Heart left ventricle (tissue), 16 donors: Measurements from ENCODE around the gene WDR6. TPM values are rescaled to one million over a fixed set of nuclear protein-coding genes. Genes with fewer than 3 reads are reported as not detected.
A peak's percentile ranks its signal among the peaks of the same experiment; 100 is the strongest.

Experiments used
- ATAC-seq, 4 donors: fragments of 200-7000 bp; cut with Tn5 transposase; one replicate each; pipeline ENCODE4 v1.9.1; 2020 to 2022; ENCODE audit warnings: moderate library complexity in 4 of 4, mild to moderate bottlenecking in 3 of 4, moderate number of reproducible peaks in 1 of 4
- DNase-seq, 5 donors: peaks; one replicate each; pipeline ENCODE4 v3.0.0-alpha.2; 2020
- H3K27ac ChIP-seq, 12 donors: fragments of 200-600 bp; sonication (generic) in 4 of 12; one replicate each; pipeline versions ENCODE4 v1.5.0 to v1.8.0; 2016 to 2022; ENCODE audit warnings: mild to moderate bottlenecking in 2 of 12
- H3K27me3 ChIP-seq, 9 donors: fragments of 200-600 bp; sonication (generic) in 2 of 9; one replicate each; pipeline versions ENCODE4 v1.5.1 to v1.8.0; 2016 to 2022; ENCODE audit warnings: mild to moderate bottlenecking in 3 of 9
- H3K36me3 ChIP-seq, 9 donors: fragments of 200-600 bp; sonication (generic) in 2 of 9; one replicate each; pipeline versions ENCODE4 v1.5.0 to v1.8.0; 2018 to 2022; ENCODE audit warnings: mild to moderate bottlenecking in 2 of 9
- H3K4me1 ChIP-seq, 12 donors: fragments of 200-600 bp; sonication (generic) in 4 of 12; one replicate each; pipeline versions ENCODE4 v1.5.0 to v1.8.0; 2016 to 2022; ENCODE audit warnings: mild to moderate bottlenecking in 3 of 12
- H3K4me3 ChIP-seq, 12 donors: fragments of 200-600 bp; sonication (generic) in 4 of 12; one replicate each; pipeline versions ENCODE4 v1.5.0 to v1.8.0; 2017 to 2022; ENCODE audit warnings: mild to moderate bottlenecking in 9 of 12, moderate library complexity in 4 of 12
- H3K9me3 ChIP-seq, 12 donors: fragments of 200-600 bp; sonication (generic) in 4 of 12; one replicate each; pipeline versions ENCODE4 v1.5.0 to v1.8.0; 2016 to 2022; ENCODE audit warnings: mild to moderate bottlenecking in 1 of 12
- CTCF ChIP-seq, 12 donors: fragments of 200-600 bp; sonication (generic) in 4 of 12; IDR thresholded peaks; one replicate each; pipeline versions ENCODE4 v1.5.0 to v1.8.0; 2018 to 2022; ENCODE audit warnings: antibody characterized with exemption in 12 of 12, mild to moderate bottlenecking in 5 of 12
- POLR2A ChIP-seq, 2 donors: fragments of 450-650 bp; IDR thresholded peaks; one replicate each; pipeline ENCODE4 v1.6.1; 2017; ENCODE audit warnings: antibody characterized with exemption in 2 of 2, mild to moderate bottlenecking in 2 of 2, moderate library complexity in 2 of 2
- WGBS, 4 donors: extraction: QIAGEN DNeasy Blood & Tissue Kit in 2 of 4; methylation state at CpG; one replicate each; pipeline versions ENCODE4 v1.1.5 to v1.1.7; 2013 to 2018; 5-methylcytosine and 5-hydroxymethylcytosine counted together
- intact Hi-C, 10 donors: fragments of 100-400 bp; cut with DNase I; formaldehyde crosslinking; loops; one replicate each; pipeline versions ENCODE4 v1.11.1 to v1.14.2; 2022
- polyA plus RNA-seq, 2 donors: library from polyadenylated mRNA; stranded (reverse); fragments of 200-250 nt; gene quantifications; one replicate each; pipeline ENCODE4 v1.2.3, GENCODE V29; 2013
- total RNA-seq, 9 donors: library from RNA; depleted of rRNA in 2 of 9; stranded (reverse); fragments of >200 nt in 2 of 9; fragmentation: NEBNext Ultra II Directional in 3 of 9; extraction: Animal tissue kit (Norgen Biotek cat#: 25700) in 3 of 9; gene quantifications; one replicate each; pipeline versions ENCODE4 v1.1.0 to v1.2.4, GENCODE V29; 2016 to 2023
- donor health status: ischemic (EF 13 %, LVEDD 7.1; RV severe dilation, severe dysfunction).
- donor health status: healthy with polysubstance abuse.
- donor health status: DM: no; HTN: yes; CAD: no.
- donor health status: DM: no; HTN: no; CAD: no.
- donor health status: ischemic (EF 25% LVEDD 6.9; RV normal size, moderate dysfunction).
- donor health status: ischemic (EF 25% LVEDD 5.7; RV mildly dilated, moderate dysfunction).
- donor health status: healthy.
- donor health status: DM: yes; HTN: yes; CAD: no.
- donor health status: ischemic (EF 35%, LVEDD 5.7; RV mildly dilated, moderate dysfunction).
- donor health status: nonischemic (EF 11% LVEDD 7.7; RV severe dilation, severe dysfunction).
- donor health status: DM: yes; HTN: yes; CAD: no.
- donor health status: PGD.
- donor health status: ischemic (EF 29% LVEDD 5.4; RV normal size, mild dysfunction).
- donor health status: nonischemic (EF 23%, LVEDD 6.1; RV moderate dilation, normal function).

Gene WDR6
- total and polyA plus RNA-seq, 11 donors, result 56.2 to 91.2 (median 77.9) TPM

GRCh38 chr3:49021813-49022687 is 14.9 kb downstream of the WDR6 start, which contains the start of gene NDUFAF3:
Gene NDUFAF3 (plus strand): TSS chr3:49022121. CDS start chr3:49022145, 24 bp downstream.
- 1% methylated on average over 36 to 83 of the region's 83 CpGs for WGBS, 4 donors
- peak; percentile 93 to 97 (median 94) for DNase-seq
- Histone ChIP-seq H3K27ac (peak within 1 kb of the TSS; percentile 99 to 100 (median 100)), H3K27me3 (no peaks in the 10 kb centered on the region), H3K36me3 (peaks cover 0 to 43% (median 42%) of the 10 kb centered on the region in 9 donors), H3K9me3 (no peaks in the 10 kb centered on the region), H3K4me3 (peak within 1 kb of the TSS; percentile 76 to 100 (median 92)), H3K4me1 (peaks cover 0 to 75% (median 41%) of the 10 kb centered on the region in 12 donors)
- TF ChIP-seq POLR2A (IDR thresholded peaks at IDR 0.05) (peak; percentile 20 to 35), CTCF (IDR thresholded peaks at IDR 0.05) (peak; percentile 89 to 100 (median 98))
- peak; percentile 64 to 87 (median 84) for ATAC-seq
- intact Hi-C loops, result loop anchor here in 2 of 10 donors (2.0 to 10.0 kb wide), 2 partner anchors 33 to 73 kb away; partner anchors contain the start of gene QRICH1 (in 1 of the 2)

- WGBS, 4 donors, result 22 to 27% (median 24%) methylated on average over 9 to 12 of the region's 12 CpGs
Measured at GRCh38 chr3:49022688-49023171, 15.5 kb downstream of the WDR6 start.

GRCh38 chr3:49023775-49024174 is 16.6 kb downstream of the WDR6 start:
- 86 to 93% (median 89%) methylated on average over 4 of the region's 4 CpGs for WGBS, 4 donors
- Histone ChIP-seq H3K27ac (no peak overlapping the region), H3K27me3 (no peaks in the 10 kb centered on the region), H3K4me3 (no peak overlapping the region), H3K9me3 (no peaks in the 10 kb centered on the region), H3K36me3 (peaks cover 0 to 51% (median 46%) of the 10 kb centered on the region in 9 donors), H3K4me1 (peaks cover 3 to 72% (median 39%) of the 10 kb centered on the region in 12 donors)
- intact Hi-C loops, result loop anchor here in 1 of 10 donors (10.0 kb wide), 1 partner anchor 71 kb away; the partner anchor contains the start of gene QRICH1
- DNase-seq (no peak), ATAC-seq (no peak)
- TF ChIP-seq CTCF (IDR thresholded peaks at IDR 0.05), result no peak
- TF ChIP-seq POLR2A (IDR thresholded peaks at IDR 0.05), result no peak

More at GRCh38 chr3:49022688-49023171, 15.5 kb downstream of the WDR6 start:
- H3K27ac ChIP-seq, result peak overlapping the region in 11 of 12 donors; percentile 99 to 100 (median 100)
- intact Hi-C loops, result loop anchor here in 1 of 10 donors (10.0 kb wide), 1 partner anchor 72 kb away; the partner anchor contains the start of gene QRICH1
- peaks cover 0 to 68% (median 36%) of the 10 kb centered on the region in 12 donors for H3K4me1 ChIP-seq
- H3K27me3 ChIP-seq, result no peaks in the 10 kb centered on the region
- H3K9me3 ChIP-seq, result no peaks in the 10 kb centered on the region
- no peak for TF ChIP-seq CTCF (IDR thresholded peaks at IDR 0.05)
- no peak for TF ChIP-seq POLR2A (IDR thresholded peaks at IDR 0.05)
- peaks cover 0 to 50% (median 46%) of the 10 kb centered on the region in 9 donors for H3K36me3 ChIP-seq
- peak overlapping the region; percentile 76 to 100 (median 92) for H3K4me3 ChIP-seq
- ATAC-seq, result no peak
- peak in 1 of 5 donors; percentile 29 for DNase-seq
